Psoas muscle (tissue), 8 donors: ENCODE measurements around the gene CYP2F1. TPM values are rescaled to one million over a fixed set of nuclear protein-coding genes. Genes with fewer than 3 reads are reported as not detected.
"Not testable (repeated sequence)": the region's sequence is repeated elsewhere in the genome, so short reads cannot be mapped to it uniquely, and the experiment has no call there.

ENCODE experiments used
- ATAC-seq, 4 donors: fragments of 200-7000 bp; cut with Tn5 transposase; one replicate each; pipeline ENCODE4 v1.9.1; 2020; ENCODE audit warnings: moderate library complexity in 3 of 4, mild to moderate bottlenecking in 2 of 4
- DNase-seq, 2 donors: peaks; one replicate each; pipeline ENCODE4 v3.0.0-alpha.2; 2020
- H3K27ac ChIP-seq: fragments of 200-600 bp; one replicate; pipeline ENCODE4 v1.8.0; 2022
- H3K27me3 ChIP-seq, 3 donors: fragments of 200-600 bp in 1 of 3; one replicate each; pipeline versions ENCODE4 v1.6.1 to v1.8.0; 2013 to 2022; ENCODE audit warnings: low read length in 2 of 3, mild to moderate bottlenecking in 2 of 3, moderate library complexity in 1 of 3; ENCODE audit not compliant: insufficient read depth in 3 of 3
- H3K36me3 ChIP-seq, 2 donors: fragments of 200-600 bp in 1 of 2; one replicate each; pipeline versions ENCODE4 v1.6.1 to v1.8.0; 2013 to 2022; ENCODE audit warnings: low read depth in 1 of 2, mild to moderate bottlenecking in 1 of 2, moderate library complexity in 1 of 2; ENCODE audit not compliant: insufficient read depth in 1 of 2
- H3K4me1 ChIP-seq: fragments of 200-600 bp; one replicate; pipeline ENCODE4 v1.8.0; 2022
- H3K4me3 ChIP-seq: fragments of 200-600 bp; one replicate; pipeline ENCODE4 v1.8.0; 2022; ENCODE audit warnings: mild to moderate bottlenecking
- H3K9me3 ChIP-seq: fragments of 200-600 bp; one replicate; pipeline ENCODE4 v1.8.0; 2022
- CTCF ChIP-seq: fragments of 200-600 bp; IDR thresholded peaks from one replicate; pipeline ENCODE4 v1.8.0; 2022; ENCODE audit warnings: antibody characterized with exemption
- WGBS, 3 donors: extraction: QIAGEN DNeasy Blood & Tissue Kit; methylation state at CpG; one replicate each; pipeline versions ENCODE4 v1.1.6 to v1.1.7; 2013; 5-methylcytosine and 5-hydroxymethylcytosine counted together
- intact Hi-C, 2 donors: fragments of 100-400 bp; cut with DNase I; formaldehyde crosslinking; loops; one replicate each; pipeline versions ENCODE4 v1.11.0 to v1.14.2; 2022
- polyA plus RNA-seq, 3 donors: library from polyadenylated mRNA; stranded (reverse); fragments of 200-250 nt; gene quantifications; one replicate each; pipeline ENCODE4 v1.2.3, GENCODE V29; 2013
- total RNA-seq, 4 donors: library from RNA; stranded (reverse); fragmentation: NEBNext Ultra II Directional in 2 of 4; extraction: Animal tissue kit (Norgen Biotek cat#: 25700) in 2 of 4; gene quantifications; one replicate each; pipeline versions ENCODE4 v1.2.1 to v1.2.4, GENCODE V29; 2021 to 2023
- donor health status: healthy with polysubstance abuse.
- donor health status: DM: no; HTN: no; CAD: no; lungs with moderate emphysema.
- donor health status: Bipolar disorder and iron deficiency.
- donor health status: healthy.
- donor health status: DM: yes; HTN: yes; CAD: no.
- donor health status: DM: no; HTN: no; CAD: no.
- donor health status: DM: no; HTN: no; CAD: no.
- donor health status: DM: yes; HTN: yes; CAD: no.

Gene CYP2F1
- total and polyA plus RNA-seq, 7 donors, result not detected

DNA sequence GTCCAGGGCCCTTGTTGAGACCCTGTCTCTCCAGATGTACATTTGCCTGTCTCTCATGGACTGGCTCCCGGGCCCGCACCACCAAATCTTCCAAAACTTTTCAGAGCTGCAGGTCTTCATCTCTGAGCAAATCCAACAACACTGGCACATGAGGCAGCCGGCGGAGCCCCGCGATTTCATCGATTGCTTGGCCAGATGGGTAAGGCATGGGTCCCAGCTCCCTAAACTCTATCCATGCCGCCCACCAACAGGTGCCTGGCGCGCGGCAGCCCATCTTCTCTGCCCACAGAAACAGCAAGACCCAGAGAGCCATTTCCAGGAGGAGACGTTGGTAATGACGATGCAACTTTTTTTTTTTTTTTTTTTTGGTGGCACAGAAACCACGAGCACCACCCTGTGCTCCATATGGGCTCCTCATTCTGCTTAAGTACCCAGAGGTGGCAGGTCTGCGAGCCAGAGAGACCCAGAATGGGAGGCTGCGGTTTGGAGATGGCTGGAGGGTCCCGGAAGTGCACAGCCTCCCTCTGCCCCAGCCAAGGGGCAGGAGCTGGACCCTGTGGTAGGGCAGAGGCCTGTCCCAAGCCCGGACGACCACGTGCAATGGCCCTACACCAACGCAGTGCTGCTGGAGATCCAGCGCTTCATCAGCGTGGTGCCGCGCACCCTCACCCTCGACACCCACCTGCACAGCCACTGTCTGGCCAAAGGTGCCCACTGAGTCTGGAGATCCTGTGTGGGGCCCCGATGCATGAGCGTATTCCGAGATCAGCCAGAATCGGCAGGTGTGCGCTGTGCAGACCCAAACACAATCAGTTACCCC, 22.6 kb downstream of the CYP2F1 start:
- Histone ChIP-seq H3K27me3 (peaks cover 0 to 14% (median 0%) of the 10 kb centered on the region in 3 donors), H3K4me3 (no peak overlapping the region), H3K9me3 (no peaks in the 10 kb centered on the region), H3K27ac (no peak overlapping the region), H3K36me3 (no peaks in the 10 kb centered on the region), H3K4me1 (no peaks in the 10 kb centered on the region)
- no peak for ATAC-seq
- no peak for DNase-seq
- WGBS, 3 donors, result 92 to 94% (median 93%) methylated on average over 30 to 31 of the region's 31 CpGs
- no peak for TF ChIP-seq CTCF
- intact Hi-C loops, result no loop called here

- no peak overlapping the region for H3K4me3 ChIP-seq
- WGBS, 3 donors, result 22 to 32% (median 27%) methylated on average over 7 of the region's 7 CpGs
- H3K4me1 ChIP-seq, result no peaks in the 10 kb centered on the region
- DNase-seq (peak; percentile 61 to 82), ATAC-seq (peak in 1 of 4 donors; percentile 47)
- H3K27me3 ChIP-seq, result no peaks in the 10 kb centered on the region
- no peaks in the 10 kb centered on the region for H3K9me3 ChIP-seq
- TF ChIP-seq CTCF, result peak; percentile 64
- H3K27ac ChIP-seq, result no peak overlapping the region
- intact Hi-C loops, result loop anchor here (10.0 kb wide), 2 partner anchors 170 to 480 kb away; no protein-coding TSS in a partner anchor
- no peaks in the 10 kb centered on the region for H3K36me3 ChIP-seq
Measured at GRCh38 chr19:41144403-41144802, 30.2 kb downstream of the CYP2F1 start.

DNA sequence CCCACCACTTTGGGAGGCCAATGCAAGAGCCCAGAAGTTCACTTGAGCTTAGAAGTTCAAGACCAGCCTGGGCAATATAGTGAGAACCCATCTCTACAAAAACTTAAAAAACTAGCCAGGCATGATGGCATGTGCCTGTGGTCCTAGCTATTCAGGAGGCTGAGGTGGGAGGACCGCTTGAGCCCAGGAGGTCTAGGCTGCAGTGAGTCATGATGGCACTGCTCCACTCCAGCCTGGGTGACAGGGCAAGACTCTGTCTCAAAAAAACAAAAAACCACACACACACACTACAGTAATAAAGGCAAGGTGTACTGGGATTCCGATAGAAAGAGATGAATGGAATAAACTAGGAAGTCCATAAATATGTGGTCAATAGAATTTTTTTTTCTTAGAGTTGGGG, 35.6 kb downstream of the CYP2F1 start:
- no peak for ATAC-seq
- no peak overlapping the region for H3K4me3 ChIP-seq
- DNase-seq, result no peak
- H3K27me3 ChIP-seq, result no peaks in the 10 kb centered on the region
- intact Hi-C loops, result loop anchor here (10.0 kb wide), 2 partner anchors 175 to 485 kb away; no protein-coding TSS in a partner anchor
- WGBS, 3 donors, result 92 to 94% (median 94%) methylated on average over 2 of the region's 2 CpGs
- H3K36me3 ChIP-seq, result no peaks in the 10 kb centered on the region
- H3K9me3 ChIP-seq, result no peaks in the 10 kb centered on the region
- TF ChIP-seq CTCF, result no peak
- no peaks in the 10 kb centered on the region for H3K4me1 ChIP-seq
- H3K27ac ChIP-seq, result no peak overlapping the region

DNA sequence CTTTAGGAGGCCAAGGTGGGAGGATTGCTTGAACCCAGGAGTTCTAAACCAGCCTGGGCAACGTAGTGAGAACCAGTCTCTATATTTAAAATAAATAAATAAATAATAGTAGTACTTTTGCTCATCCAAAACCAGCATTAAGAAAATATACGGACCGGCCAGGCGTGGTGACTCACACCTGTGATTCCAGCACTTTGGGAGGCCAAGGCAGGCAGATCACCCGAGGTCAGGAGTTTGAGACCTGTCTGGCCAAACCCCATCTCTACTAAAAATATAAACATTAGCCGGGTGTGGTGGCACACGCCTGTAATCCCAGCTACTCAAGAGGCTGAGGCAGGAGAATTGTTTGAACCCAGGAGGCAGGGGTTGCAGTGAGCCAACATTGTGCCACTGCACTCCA, 36.8 kb downstream of the CYP2F1 start:
- H3K9me3 ChIP-seq, intact Hi-C loops, ATAC-seq, H3K36me3 ChIP-seq, H3K4me1 ChIP-seq, H3K27ac ChIP-seq, DNase-seq, H3K4me3 ChIP-seq, H3K27me3 ChIP-seq: not testable (repeated sequence)
- WGBS, 3 donors, result 81 to 83% (median 81%) methylated on average over 7 of the region's 7 CpGs

DNA sequence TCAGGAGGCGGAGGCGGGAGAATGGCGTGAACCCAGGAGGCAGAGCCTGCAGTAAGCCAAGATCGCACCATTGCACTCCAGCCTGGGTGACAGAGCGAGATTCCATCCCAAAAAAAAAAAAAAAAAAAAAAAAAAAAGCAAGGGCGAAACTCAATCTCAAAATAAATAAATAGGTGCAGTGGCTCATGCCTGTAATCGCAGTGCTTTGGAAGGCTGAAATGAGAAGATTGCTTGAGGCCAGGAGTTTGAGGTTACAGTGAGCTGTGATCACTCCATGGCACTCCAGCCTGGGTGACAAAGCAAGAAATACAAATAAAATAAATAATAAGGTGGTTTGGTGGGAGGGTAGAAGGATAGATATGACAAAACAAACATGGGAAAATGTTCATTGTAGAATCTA, 39.8 kb downstream of the CYP2F1 start:
- TF ChIP-seq CTCF, result no peak
- H3K36me3 ChIP-seq, result no peaks in the 10 kb centered on the region
- no peaks in the 10 kb centered on the region for H3K9me3 ChIP-seq
- no peak overlapping the region for H3K27ac ChIP-seq
- H3K4me1 ChIP-seq, result no peaks in the 10 kb centered on the region
- ATAC-seq (no peak), DNase-seq (no peak)
- no peak overlapping the region for H3K4me3 ChIP-seq
- WGBS, 3 donors, result 86 to 93% (median 92%) methylated on average over 6 to 7 of the region's 7 CpGs
- intact Hi-C loops, result no loop called here
- no peaks in the 10 kb centered on the region for H3K27me3 ChIP-seq
